HTR-8/SVneo (cell line): Measurements from ENCODE around the gene BCAN.
A peak's percentile ranks its signal among the peaks of the same experiment; 100 is the strongest.
"Not testable (repeated sequence)": the region's sequence is repeated elsewhere in the genome, so short reads cannot be mapped to it uniquely, and the experiment has no call there.

Experiments
- DNase-seq: peaks from one replicate; pipeline ENCODE4 v3.0.0; 2011; ENCODE audit warnings: low spot score, mixed read lengths; ENCODE audit not compliant: insufficient read length
- FAIRE-seq: peaks from 2 replicates; lab custom pipeline; 2011; peaks lifted over from hg19 to GRCh38; lab: Jason Lieb, UNC

Gene BCAN, protein sequence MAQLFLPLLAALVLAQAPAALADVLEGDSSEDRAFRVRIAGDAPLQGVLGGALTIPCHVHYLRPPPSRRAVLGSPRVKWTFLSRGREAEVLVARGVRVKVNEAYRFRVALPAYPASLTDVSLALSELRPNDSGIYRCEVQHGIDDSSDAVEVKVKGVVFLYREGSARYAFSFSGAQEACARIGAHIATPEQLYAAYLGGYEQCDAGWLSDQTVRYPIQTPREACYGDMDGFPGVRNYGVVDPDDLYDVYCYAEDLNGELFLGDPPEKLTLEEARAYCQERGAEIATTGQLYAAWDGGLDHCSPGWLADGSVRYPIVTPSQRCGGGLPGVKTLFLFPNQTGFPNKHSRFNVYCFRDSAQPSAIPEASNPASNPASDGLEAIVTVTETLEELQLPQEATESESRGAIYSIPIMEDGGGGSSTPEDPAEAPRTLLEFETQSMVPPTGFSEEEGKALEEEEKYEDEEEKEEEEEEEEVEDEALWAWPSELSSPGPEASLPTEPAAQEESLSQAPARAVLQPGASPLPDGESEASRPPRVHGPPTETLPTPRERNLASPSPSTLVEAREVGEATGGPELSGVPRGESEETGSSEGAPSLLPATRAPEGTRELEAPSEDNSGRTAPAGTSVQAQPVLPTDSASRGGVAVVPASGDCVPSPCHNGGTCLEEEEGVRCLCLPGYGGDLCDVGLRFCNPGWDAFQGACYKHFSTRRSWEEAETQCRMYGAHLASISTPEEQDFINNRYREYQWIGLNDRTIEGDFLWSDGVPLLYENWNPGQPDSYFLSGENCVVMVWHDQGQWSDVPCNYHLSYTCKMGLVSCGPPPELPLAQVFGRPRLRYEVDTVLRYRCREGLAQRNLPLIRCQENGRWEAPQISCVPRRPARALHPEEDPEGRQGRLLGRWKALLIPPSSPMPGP

GRCh38 chr1:156641761-156642264 lies at the start of gene BCAN:
Gene BCAN, plus strand, starts transcription at chr1:156642117. Its CDS starts 3,938 bp downstream, at chr1:156646055.
- FAIRE-seq (no peak), DNase-seq (no peak)

DNA sequence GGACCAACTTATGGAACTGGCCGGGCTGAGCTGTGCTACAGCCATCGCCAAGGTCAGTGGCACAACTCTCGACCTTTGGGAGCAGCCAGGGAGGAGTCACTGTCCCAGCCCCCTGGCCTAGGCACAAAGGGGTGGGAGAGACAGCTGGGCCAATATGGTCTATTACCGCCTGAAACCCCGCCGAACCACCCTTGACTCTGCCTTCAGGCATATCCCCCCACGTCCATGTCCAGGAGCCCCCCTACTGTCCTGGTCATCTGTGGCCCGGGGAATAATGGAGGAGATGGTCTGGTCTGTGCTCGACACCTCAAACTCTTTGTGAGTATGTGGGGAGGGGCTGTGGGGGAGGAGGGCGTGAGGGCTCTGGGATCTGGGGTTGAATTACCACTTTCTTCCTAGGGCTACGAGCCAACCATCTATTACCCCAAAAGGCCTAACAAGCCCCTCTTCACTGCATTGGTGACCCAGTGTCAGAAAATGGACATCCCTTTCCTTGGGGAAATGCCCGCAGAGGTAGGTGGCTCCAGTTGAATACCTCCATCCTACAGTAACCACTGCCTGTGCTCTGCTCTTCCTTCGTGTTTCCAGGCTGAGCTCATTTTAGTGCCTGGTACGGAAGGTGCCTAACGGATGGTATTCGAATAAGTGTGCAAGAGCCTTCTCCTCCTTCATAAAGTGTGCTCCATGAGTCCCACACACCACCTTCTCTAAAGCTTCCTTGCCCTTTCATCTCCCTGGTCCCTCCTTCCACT lies 49.6 kb upstream of the BCAN start:
- DNase-seq: no peak
- FAIRE-seq: no peak

GRCh38 chr1:156592910-156593660 lies 48.8 kb upstream of the BCAN start:
- FAIRE-seq (no peak), DNase-seq (no peak)

DNA sequence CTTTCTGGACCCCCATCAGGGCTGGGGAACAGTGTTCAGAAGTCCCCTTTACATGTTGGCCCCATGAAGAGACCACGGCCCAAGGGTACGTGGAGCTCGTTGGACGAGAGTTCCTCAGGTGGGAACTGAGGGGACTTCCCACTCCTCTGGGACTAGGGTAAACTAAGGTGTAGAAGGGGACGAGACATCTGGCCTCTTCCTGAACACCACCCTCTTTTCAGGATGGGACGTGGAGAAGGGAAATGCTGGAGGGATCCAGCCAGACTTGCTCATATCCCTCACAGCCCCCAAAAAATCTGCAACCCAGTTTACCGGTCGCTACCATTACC lies 48.3 kb upstream of the BCAN start:
- DNase-seq (no peak), FAIRE-seq (no peak)

DNA sequence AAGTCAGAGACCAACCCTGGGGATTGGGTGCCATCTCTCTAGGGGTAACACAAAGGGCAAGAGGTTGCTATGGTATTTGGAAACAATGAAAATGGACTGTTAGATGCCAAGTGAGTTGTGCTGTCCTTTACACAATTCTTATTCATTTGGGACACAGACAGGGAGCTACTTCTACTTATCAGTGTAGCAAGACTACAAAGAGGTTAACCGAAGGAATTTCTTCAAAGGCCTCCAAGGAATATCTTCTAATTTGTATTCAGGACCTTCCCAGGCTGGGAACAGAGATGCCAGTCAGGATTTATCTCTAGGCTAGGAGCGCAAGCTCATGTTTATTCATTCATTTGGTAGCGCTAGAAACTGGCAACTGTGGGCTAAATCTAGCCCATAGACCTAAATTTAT lies 47.7 kb upstream of the BCAN start:
- DNase-seq (no peak), FAIRE-seq (no peak)

DNA sequence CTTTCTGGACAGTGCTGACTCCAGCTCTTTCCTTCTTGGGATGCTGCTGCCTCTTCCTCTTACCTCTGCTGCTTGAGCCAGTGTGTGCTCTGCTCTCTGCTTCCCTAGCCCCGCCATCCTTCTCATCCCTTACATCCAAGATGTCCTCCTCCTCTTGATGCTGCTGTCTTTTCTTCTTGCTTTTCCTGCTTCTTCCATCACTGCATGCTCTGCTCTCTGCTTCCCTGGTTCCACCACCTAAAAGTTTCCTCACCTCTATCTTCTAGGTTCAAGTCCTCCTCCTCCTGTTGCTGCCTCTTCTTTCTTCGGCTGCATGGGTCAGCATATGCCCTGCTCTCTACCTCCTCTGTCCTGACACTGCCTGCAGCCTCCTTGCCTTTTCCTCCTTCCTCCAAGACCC lies 46.9 kb upstream of the BCAN start:
- DNase-seq (no peak), FAIRE-seq (no peak)

GRCh38 chr1:156596426-156596825 lies 45.5 kb upstream of the BCAN start:
- FAIRE-seq (no peak), DNase-seq (no peak)

DNA sequence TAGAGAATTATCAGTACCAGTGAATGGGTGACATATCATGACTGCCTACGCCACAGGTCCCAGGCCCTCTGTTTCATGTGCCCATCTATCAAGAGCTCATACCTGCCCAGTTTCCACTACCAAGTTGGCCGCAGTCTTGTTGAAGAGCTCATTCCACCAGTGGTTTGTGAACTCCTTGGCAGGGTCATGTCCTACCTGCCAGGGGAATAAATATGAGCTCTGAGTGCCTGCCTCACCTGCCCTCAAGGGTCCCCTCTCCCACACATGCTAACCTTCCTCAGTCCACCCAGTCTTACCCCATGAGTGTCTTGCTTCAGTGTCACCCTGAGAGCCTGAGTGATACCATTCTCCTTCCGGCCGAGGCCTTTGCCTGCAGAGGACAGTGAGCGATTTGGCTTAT lies 43.8 kb upstream of the BCAN start:
- DNase-seq: no peak
- no peak for FAIRE-seq

GRCh38 chr1:156598731-156599432 lies 43.0 kb upstream of the BCAN start:
- DNase-seq (no peak), FAIRE-seq (no peak)

DNA sequence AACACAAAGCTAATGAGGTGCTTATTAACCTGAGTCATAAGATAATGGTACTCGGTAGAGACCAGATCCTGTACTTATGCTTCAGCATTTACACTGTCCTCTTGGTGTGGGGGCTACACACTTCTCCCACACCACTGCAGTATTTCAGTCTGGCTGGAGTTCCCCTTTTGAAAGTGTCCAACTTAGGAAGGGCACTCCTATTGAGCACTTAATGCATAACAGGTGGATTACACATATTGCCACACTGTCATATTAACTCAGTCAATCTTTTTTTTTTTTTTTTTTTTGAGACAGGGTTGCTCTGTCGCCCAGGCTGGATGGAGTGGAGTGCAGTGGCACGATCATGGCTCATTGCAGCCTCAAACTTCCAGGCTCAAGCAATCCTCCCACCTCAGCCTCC lies 42.1 kb upstream of the BCAN start:
- no peak for FAIRE-seq
- no peak for DNase-seq

DNA sequence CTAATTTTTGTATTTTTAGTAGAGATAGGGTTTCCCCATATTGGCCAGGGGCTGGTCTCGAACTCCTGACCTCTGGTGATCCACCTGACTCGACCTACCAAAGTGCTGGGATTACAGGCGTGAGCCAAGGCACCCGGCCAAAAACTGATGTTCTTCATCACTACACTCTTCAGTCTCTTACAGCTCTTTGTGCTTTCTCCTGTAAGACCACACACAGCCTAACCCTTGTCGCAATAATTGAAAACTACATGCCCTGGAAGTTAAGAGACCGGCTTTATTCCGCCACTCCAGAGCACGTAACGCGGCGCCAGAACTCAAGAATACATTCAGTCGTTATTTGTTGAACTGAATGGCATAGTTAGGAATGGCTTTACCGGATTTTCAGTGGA lies 41.2 kb upstream of the BCAN start:
- FAIRE-seq: no peak

GRCh38 chr1:156601122-156601830 lies 40.6 kb upstream of the BCAN start, which contains the start of gene GPATCH4:
Gene GPATCH4, minus strand, starts transcription at chr1:156601479.
- FAIRE-seq (no peak), DNase-seq (peak; percentile 72)

More for the DNA sequence above, 41.2 kb upstream of the BCAN start:
- no peak for DNase-seq

- FAIRE-seq (no peak), DNase-seq (no peak)
Measured at GRCh38 chr1:156601892-156602291, 40.0 kb upstream of the BCAN start.

DNA sequence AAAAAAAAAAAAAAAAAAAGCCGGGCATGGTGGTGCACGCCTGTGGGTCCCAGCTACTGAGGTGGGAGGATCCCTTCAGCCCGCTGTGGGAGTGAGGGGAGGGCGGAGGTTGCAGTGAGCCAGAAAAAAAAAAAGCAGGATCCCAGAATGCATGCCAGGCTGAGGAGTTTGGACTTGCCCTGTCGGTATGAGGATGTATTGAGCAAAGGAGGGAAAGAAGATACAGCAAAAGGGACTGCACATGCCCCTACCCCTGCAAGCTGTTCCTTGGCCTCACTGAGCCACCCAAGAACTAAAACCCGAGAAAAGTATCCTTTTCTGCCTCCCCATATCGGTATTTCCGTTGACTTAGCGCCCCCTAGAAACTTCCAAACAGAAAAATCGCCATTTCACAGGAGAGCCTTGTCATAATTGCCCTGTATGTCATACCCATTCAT lies 39.3 kb upstream of the BCAN start:
- FAIRE-seq: no peak
- DNase-seq: no peak

GRCh38 chr1:156607344-156607743 lies 34.6 kb upstream of the BCAN start:
- not testable (repeated sequence) for FAIRE-seq, DNase-seq

- FAIRE-seq: no peak
- DNase-seq: peak; percentile 54
Measured at GRCh38 chr1:156608036-156608674, 33.8 kb upstream of the BCAN start.

DNA sequence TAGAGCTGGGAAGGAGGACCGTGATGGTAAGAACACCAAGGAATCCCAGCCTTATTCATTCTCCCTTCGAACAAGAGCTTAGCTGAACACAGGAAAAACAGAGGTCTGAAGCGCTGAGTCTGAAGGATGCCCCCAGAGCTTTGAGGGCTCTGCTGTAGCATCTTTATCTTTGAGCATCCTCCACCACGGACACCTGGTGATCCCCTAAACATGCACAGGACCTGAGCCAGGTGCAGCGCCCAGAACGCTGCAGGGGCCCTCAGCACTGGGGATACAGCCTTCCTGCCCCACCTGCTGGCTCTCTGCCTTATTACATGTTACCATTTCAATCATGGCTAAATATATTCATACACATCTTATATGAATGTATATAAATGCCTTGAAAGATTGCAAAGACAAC lies 32.9 kb upstream of the BCAN start:
- no peak for FAIRE-seq

GRCh38 chr1:156610072-156610471 lies 31.8 kb upstream of the BCAN start:
- FAIRE-seq, DNase-seq: not testable (repeated sequence)

More for the DNA sequence above, 32.9 kb upstream of the BCAN start:
- peak; percentile 33 for DNase-seq
